Retinal pigment epithelial cell (primary cell): ENCODE measurements around the gene GPR158.

ENCODE experiments used
- DNase-seq: peaks from one replicate; pipeline ENCODE4 v3.0.0-alpha.2; 2010; ENCODE audit warnings: low read depth
- H3K4me3 ChIP-seq: 2 replicates; pipeline ENCODE4 v1.5.1; 2011; ENCODE audit warnings: mild to moderate bottlenecking, low read length, control low read depth, moderate library complexity
- CTCF ChIP-seq: conservative IDR thresholded peaks from 2 replicates; pipeline ENCODE4 v1.5.1; 2011; ENCODE audit warnings: low read depth, low read length, control low read depth, inconsistent platforms

GPR158 gene

DNA sequence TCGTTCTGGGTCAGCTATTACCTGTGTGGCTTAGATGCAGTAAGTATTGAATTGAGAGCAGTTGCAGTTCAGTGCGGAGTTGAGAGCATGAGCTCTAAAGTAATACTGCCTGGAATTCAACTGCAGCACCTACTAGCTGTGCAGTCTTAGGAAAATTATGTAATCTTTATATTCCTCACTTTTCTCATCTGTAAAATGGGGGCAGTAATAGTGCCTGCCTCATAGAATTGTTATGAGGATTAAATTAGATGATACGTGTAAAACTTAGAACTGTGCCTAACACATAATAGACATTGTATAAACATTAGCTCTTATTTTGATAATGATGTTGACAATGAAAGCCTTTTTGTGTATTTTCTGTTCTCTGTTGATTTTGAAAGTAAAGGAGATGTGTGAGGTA, 330.0 kb downstream of the GPR158 start:
- no peak for TF ChIP-seq CTCF
- no peak overlapping the region for H3K4me3 ChIP-seq
- DNase-seq = no peak

- no peak for TF ChIP-seq CTCF
- H3K4me3 ChIP-seq = no peak overlapping the region
- no peak for DNase-seq
Observed at GRCh38 chr10:25505466-25505865, 330.7 kb downstream of the GPR158 start.

DNA sequence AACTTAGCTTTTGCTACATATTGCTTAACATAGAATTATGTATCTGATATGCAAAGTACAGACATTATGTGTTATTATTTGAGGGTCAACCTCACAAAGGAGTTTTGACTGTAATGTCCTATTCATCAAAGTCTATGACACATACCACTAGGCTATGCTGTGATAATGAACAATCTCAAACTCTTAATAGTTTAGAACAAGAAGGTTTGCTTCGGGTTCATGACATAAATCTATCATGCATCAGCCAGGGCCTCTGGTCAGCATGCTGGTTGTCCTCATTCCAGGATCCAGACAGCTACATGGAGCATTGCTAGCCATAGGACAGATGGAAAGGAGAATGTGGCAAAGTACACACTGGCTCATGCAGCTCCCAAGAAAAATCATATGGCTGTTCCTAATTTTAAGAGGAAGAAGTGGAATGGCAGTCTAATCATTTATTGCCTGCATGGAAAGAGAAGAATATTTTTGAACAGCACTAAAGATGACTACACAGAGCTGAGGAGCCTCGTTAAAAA, 332.1 kb downstream of the GPR158 start:
- no peak overlapping the region for H3K4me3 ChIP-seq
- no peak for DNase-seq
- TF ChIP-seq CTCF = no peak

DNA sequence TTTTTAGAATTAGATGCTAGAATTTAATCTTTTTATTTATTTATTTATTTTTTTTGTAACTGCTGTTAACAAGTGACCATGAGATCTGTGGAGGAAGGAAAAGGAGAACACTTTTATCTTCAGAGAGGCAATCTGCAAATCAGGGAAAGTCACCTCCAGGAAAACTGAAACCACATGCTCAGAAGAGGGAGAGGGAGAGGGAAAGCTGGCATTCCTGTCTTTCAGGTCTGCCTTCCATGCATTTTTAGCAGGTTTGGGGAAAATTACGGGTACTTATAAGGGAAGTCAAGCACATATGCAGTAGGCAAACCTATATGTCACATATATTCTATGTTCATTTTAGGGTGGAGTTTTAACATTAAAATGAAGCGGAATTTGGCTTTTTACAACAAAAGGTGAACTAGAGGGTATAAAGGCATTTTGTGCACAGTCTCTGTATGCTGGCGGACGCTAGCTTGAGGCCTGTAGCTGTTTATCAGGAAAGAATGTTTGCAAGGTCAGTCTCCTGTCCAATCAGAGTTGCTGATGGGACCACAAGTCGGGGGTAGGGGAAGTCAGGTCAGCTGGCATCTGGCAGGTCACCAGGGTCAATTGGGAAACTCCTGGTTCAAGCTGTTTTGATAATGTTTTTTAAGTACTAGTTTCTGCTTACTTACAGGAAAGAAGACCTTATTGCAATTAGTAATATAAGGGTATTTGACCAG, 333.5 kb downstream of the GPR158 start:
- no peak overlapping the region for H3K4me3 ChIP-seq
- no peak for TF ChIP-seq CTCF
- DNase-seq = no peak

GRCh38 chr10:25509151-25509550, 334.4 kb downstream of the GPR158 start:
- no peak overlapping the region for H3K4me3 ChIP-seq
- TF ChIP-seq CTCF = no peak
- no peak for DNase-seq

DNA sequence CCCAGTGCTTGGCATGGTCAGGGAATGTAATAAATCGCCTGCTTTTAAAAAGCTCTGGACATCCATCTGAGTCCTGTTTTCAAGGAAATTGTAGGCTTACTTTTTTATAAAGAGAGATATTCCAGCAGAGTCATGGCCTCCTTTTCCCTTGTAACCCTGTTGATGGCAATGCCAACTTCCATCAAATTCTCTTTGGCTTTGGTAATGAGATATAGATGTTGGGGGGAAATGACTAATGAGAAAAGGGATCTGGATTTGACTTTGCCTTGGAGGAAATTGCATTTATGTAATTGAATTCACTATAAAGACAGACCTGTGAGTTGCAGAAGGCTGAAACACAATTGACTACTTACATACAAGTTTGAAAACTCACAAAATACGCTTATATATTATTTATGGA, 347.5 kb downstream of the GPR158 start:
- no peak overlapping the region for H3K4me3 ChIP-seq
- no peak for DNase-seq
- TF ChIP-seq CTCF = no peak

DNA sequence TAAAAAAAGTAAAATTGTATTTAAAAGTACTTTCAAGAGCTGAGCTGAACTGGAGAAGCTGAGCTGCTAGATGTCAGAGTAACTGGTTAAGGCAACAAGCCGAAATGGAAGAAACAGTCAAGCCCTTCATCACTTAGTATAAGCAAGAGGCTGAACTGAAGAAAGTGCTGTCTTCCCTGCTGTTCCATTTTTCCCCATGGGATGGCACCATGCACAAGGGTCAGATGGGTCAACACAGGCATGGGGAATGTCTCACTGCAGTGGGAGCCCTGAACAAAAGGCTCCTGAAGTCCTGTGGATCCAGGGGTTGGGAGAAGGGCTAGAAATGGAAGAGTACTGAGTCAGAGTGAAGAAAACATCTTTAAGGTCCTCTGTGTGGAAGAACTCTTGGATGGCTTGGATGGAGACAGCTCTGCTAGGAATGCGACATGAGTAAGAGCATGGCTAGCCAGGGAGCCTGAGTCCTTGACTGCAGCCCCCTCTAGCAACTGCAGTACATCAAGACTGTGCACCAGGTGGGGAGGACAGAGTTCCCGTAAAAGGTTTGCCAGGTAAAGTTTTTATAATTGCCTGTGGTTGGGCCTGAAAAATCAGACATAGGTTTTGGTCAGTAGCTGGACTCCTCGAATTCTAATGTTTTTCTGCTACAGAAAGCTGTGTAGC, 348.3 kb downstream of the GPR158 start:
- peak; percentile 87 for TF ChIP-seq CTCF
- DNase-seq = no peak
- H3K4me3 ChIP-seq = no peak overlapping the region
